HG03039 (cell line): ENCODE results near the gene KIAA1328.

ENCODE experiments used
- ATAC-seq: cut with Tn5 transposase; IDR thresholded peaks from one replicate; pipeline ENCODE4 v1.9.1; 2021; ENCODE audit warnings: mild to moderate bottlenecking, moderate library complexity; ENCODE audit not compliant: unreplicated experiment

The KIAA1328 gene

DNA sequence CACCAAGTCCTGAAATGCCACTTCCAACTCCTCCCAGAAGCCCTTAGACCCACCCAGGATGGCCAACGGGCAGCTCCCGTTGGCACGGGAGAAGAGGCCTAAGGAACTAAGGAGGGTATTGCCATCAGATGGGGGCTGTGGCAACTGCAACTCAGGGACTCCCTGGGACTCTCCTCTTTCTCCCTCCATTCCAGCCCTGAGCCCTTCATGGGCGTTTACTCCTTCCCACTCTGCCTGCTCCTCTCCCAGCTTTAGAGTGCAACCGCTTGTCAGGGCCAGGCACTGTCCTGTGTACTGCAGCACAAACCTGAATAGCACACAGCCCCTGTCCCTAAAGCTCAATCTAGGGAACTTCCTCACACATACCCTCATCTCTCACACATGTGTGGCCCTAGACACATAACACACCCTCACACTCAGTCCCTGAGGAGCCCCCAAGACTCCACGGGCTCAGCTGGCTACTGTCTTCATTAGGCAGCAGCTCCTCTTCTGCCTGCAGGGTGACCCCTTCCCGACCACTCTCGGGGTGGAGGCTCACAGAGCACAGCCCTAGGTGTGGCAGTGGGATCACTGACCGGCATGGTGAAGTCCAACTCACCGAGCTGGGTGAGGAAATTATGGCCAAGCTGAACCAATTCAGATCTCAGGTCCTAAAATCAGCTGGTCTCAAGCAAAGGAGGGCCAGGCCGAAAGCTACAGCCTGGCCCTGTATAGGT, 420.4 kb downstream of the KIAA1328 start:
- ATAC-seq, result no peak

DNA sequence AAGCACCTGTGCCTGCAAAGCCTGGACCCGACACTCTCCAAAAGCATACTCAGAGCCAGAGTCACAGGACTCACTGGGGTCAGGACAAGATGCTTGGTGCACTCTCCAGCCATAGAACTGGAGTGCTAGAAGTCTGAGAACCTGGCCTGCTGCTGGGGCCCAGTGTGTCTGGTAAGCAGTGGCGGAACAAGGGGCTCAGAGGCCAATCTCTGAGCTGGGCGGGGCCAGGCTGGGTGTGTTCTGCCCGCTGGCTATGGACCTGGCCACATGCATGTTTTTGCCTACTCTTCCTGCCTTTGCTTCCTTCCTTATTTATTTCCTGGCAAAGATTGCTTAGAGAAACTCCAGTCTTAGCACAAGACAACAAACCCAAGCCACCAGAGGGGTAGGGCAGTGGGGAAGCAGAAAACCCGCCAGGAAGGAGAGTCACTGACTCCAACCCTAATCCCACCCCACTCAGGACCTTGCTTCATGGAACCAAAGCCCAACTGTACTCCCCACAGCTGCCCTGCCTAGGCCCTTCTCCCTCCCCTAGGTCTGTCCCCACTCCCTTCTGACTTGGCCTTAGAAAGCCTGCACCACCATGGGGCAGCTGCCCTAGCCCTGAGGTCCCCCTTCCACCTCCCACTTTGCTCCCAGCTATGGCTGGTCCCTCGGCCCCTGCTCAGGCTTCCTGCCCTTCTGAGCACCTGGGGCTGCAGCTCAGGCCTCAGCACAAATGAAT, 421.1 kb downstream of the KIAA1328 start:
- ATAC-seq, result no peak

DNA sequence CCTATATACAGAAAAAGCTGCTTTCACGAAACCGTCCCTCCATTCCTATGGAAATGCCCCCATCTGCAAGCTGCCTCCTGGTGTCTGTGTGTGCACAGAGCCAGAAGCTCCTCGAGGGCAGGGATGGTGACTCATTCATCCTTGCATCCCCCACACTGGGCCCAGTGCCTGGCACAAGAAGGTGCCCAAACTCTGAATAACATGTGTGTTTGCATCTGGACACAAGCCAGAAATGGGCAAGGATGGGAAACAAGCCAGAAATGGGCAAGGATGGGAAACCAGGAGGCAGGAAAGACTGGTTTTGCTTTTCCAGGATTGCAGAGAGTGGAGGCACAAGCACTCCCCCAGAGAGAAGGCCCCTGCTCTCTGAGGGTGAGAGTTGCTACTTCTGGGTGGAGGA, 422.8 kb downstream of the KIAA1328 start:
- ATAC-seq, result no peak

DNA sequence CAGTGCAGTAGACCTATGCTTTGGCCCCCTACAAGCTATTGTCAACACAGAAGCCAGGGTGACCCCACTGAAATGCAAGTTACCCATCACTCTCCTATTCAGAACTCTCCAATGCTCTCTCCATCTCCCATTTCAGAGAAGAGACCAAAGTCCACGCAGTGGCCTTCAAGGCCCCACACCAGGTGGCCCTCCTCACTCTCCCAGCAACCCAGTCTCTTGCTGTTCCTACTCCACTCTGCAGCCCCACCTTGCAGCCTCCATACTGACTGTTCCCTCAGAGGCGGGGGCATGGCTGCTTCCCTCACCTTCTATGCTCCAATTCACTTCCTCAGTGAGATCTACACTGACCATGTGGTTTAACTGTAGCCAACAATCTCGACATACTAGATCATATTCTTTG, 423.4 kb downstream of the KIAA1328 start:
- no peak for ATAC-seq

- no peak for ATAC-seq
Measured at GRCh38 chr18:37252854-37253393, 424.0 kb downstream of the KIAA1328 start.

- ATAC-seq, result no peak
Measured at GRCh38 chr18:37253394-37254235, 424.7 kb downstream of the KIAA1328 start.

DNA sequence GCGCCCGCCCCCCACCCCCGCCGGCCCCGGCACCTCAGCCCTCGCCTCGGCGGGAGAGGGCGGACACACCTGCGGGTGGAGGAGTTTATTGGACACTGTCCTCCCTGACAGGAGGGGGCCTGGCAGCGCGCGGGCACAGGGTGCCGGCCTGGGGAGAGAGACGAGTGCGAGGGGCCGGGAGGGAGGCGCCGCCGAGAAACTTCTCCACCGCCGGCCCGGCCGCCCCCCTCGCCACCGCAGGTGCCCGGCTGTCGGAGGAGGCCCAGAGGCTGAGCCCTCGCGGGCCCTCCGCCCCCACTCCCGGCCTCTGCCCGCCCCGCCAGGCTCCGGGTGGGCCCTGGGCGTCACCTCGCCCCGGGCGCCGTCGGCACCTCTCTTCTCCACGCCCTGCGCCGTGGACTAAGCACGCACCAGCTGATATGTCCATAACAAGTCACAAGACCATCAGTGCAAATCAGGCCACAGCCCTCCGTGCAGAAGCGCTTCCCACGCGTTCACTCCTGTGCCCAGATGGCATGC, 425.4 kb downstream of the KIAA1328 start:
- no peak for ATAC-seq

DNA sequence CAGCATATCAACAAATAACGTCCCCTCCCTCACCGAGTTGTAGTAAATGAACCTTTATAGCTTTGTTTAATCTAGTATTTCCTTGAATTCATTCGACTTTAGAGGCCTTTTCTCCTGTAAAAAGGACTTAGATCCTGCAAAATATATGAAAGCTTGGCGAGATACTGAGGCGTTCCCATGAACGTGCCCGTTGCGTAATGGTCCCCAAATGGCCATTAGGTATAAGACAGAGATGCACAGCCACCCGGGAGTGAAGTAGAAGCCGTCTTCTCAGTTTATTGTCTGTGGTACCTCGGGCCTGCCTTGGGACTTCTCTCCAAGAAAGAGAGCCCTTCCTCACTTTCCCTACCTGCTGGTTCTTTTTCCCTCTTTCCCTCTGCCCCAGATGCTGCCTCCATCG, 426.0 kb downstream of the KIAA1328 start:
- no peak for ATAC-seq

- no peak for ATAC-seq
Measured at GRCh38 chr18:37258131-37258530, 429.2 kb downstream of the KIAA1328 start.

DNA sequence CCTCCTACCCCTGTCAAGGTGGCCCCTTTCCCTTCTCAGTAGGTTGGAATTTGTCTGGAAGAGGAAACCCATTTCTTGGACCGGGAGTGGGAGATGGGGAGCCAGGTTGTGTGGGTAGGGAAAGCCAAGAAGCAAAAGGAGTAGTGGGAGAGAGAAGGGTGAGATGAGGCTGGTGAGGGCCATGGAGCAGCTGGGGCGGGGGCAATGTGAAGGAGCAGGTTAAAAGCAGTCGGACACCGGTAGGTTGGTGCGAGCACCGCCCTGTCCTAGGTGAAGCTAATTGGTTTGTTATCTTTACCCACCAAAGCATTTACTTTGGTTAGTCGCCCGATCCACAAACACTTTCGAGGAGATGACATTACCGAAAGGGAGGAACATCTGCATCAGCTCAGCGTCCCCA, 429.9 kb downstream of the KIAA1328 start:
- ATAC-seq, result no peak

GRCh38 chr18:37259711-37260110, 430.8 kb downstream of the KIAA1328 start:
- no peak for ATAC-seq

DNA sequence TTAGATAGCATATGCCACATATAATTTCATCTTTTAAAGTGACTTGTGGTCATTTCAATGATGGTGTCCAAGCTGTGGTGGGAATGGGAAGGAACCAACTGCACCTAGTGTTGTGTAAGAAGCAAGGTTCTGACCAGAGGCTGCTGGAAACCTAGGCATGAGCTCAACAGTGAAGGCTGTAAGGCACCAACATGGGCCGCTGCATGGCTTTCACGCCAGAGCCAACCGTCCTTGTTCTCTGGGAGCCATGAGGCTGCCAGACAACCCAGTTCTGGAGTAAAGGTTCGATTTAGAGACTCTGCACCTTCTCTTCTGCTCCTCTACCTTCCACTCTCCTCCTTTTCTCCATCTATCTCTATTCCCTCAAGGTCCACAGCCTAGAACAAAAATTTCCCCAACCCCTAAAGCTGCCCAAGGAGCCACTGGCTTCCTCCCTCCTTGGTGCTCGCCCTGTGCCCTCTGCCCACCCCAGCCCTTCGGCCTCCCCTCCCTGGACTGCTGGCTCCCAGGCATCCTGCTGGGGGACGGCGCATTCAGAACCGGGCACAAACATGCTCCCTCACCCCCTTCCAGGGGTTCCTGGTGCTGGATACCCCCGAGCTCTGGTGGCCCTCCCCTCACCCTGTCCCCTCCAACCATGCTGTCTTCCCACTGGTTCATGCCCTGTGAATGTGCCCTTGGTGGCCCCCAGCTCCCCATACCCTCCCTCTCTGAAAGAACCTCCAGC, 431.6 kb downstream of the KIAA1328 start:
- no peak for ATAC-seq

GRCh38 chr18:37261246-37261840, 432.4 kb downstream of the KIAA1328 start:
- no peak for ATAC-seq

- ATAC-seq, result no peak
Measured at GRCh38 chr18:37261988-37262387, 433.1 kb downstream of the KIAA1328 start.

GRCh38 chr18:37264956-37265355, 436.0 kb downstream of the KIAA1328 start:
- no peak for ATAC-seq

- no peak for ATAC-seq
Measured at GRCh38 chr18:37265382-37265781, 436.5 kb downstream of the KIAA1328 start.

- no peak for ATAC-seq
Measured at GRCh38 chr18:37266290-37266689, 437.4 kb downstream of the KIAA1328 start.

DNA sequence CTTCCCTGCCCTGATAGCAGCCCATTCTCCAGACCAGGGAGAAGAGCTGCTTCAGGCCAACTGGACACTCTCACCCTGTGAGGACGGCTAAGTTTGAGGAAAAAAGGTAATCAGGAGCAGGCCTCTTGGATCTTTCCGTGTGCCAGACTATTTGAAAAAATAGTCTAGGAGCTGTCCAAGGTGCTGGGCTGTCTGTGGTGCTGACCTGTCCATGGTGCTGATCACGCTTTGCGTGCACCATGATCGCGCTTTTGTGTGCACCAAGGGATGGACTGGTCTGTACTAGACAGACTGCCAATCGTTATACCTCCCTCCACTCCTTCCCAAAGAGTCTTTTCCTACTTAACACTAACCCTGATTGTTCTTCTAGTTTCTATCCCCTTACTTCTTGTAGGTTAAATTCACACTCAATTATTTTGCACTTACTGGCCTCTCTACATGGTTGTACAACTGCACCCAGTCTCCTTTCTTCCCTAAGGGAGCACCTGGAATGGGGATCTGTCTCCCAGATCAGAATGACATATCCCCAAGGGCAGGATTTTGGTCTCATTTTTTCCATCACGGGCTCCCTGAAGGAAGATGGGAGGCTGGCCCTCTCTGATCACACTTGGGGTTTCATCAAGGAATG, 441.2 kb downstream of the KIAA1328 start:
- ATAC-seq, result no peak

DNA sequence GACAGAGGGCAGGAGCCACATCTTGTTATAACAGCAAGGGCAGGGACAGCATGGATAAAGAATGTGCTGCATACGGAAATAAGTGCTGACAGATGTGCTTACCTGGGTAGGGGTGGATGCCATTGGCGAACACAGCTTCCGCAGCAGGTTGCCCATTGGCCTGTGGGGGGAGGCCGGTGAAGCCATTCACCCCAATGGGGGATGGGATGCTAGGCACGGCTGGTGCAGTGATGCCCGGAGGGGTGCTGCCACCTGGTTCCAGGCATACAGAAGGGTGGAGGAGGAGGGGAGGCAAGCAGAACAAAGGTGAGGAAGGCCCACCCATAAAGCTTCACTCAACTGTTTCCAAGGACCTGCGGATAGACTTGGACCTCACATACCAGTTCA, 441.7 kb downstream of the KIAA1328 start:
- no peak for ATAC-seq

DNA sequence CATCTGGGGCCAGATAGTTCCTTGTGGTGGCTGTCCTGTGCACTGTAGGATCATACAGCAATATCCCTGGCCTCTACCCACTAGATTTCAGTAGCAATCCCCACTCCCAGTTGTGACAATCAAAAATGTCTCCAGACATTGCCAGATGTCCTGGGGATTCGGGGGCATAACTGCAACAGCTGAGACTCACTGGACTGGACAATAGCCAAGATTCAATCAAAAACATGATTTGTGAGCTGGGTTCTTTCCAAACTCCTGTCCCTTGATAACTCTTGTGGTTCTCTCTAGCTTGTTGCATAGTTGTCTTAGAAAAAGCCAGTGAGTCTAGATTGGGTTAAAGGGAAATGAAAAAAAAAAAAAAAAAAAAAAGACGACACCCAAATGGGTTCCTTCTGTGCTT, 443.3 kb downstream of the KIAA1328 start:
- ATAC-seq, result no peak
